GM21528 (cell line): ENCODE data around the gene AUTS2.
"Not testable (repeated sequence)": the region's sequence is repeated elsewhere in the genome, so short reads cannot be mapped to it uniquely, and the experiment has no call there.

ENCODE experiments used
- ATAC-seq: cut with Tn5 transposase; IDR thresholded peaks from one replicate; pipeline ENCODE4 v1.9.1; 2021; ENCODE audit warnings: mild to moderate bottlenecking, moderate library complexity; ENCODE audit not compliant: unreplicated experiment, low FRiP score

AUTS2 gene

GRCh38 chr7:70640266-70640833 lies 1042.1 kb downstream of the AUTS2 start:
- no peak for ATAC-seq

- no peak for ATAC-seq
Observed at GRCh38 chr7:70641882-70642281, 1043.6 kb downstream of the AUTS2 start.

- ATAC-seq: no peak
Observed at GRCh38 chr7:70645279-70645678, 1047.0 kb downstream of the AUTS2 start.

- no peak for ATAC-seq
Observed at GRCh38 chr7:70645876-70646351, 1047.6 kb downstream of the AUTS2 start.

DNA sequence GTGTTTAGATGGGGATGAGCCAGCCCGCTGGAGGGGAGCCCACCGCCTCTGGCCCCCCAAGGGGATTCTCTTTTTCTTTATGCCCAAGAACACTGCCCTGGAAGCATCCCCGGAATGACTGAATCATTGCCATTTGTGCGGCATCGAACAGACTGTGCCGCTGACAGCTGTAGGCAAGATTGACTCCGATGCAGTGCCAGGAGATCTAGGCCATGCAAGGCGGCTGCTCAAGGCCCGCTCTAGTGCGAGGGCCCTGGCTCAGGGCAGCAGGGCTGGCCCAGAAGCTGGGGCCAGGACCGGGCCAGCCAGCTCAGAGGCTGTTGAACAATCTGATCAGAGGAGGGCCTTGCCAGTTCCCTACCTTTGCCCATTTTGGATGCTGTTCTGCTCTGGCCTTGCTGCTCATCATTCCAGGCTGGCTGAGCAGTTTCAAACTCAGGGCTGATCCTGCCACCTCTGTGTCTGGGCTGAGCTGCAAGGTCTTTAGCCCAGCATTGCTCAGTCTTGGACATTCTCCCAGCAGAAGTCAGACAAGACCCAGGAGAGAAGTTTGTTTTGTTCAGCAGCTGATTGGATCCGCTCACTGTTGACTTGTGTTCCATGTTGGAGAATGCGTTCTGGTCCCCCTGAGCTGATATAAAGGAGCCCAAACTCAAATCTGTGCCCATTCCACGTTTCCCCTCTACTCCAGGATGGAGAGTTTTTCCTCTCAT lies 1048.4 kb downstream of the AUTS2 start:
- ATAC-seq: no peak

DNA sequence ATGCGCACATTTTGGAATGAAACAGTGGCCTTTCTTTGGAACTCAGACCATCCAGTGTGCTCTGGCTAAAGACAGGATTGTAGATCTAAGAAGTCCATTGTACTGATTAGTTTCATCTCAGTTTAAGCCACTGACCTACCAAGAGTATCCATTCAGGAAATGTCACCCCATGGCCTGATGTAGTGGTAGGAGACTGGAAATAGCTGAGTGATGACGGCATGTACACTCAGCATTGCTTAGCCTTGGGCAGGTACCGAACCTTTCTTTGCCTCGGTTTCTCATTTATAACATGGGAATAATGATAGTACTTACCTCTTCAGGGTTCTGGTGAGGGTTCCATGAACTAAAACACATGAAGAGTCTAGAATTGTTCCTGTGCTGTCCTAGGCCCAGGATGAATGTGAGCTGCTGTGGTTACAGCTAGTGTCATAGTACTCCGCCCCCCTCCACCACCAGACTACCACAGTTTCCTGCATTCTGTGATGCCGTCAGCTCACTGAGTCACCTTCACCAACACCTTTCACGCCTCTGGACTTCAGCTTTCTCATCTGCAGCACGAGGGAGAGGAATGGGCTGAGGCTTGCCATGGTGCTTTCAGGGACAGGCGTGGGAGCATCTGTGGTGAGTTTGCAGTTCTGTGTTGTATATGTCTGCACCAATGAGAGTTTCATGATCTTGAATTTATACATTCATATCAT lies 1049.7 kb downstream of the AUTS2 start:
- ATAC-seq: peak; percentile 86

GRCh38 chr7:70648499-70648861 lies 1050.2 kb downstream of the AUTS2 start:
- not testable (repeated sequence) for ATAC-seq

GRCh38 chr7:70649323-70649722 lies 1051.0 kb downstream of the AUTS2 start:
- no peak for ATAC-seq

DNA sequence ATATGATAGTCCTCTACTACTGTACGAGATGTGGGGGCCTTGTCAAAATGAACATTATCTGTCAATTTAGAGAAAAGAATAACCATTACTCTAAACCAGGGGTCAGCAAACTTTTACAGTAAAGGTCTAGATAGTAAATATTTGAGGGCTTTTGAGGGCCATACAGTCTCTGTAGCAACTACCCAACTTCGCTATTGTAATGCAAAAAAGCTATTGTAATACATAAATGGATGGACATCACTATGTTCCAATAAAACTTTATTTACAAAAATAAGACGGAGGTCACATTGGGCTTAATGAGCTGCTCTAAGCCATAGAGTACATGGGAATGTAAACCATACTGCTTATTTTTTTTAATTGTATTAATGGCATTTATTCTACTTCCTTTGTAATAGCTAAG lies 1055.9 kb downstream of the AUTS2 start:
- ATAC-seq: no peak

DNA sequence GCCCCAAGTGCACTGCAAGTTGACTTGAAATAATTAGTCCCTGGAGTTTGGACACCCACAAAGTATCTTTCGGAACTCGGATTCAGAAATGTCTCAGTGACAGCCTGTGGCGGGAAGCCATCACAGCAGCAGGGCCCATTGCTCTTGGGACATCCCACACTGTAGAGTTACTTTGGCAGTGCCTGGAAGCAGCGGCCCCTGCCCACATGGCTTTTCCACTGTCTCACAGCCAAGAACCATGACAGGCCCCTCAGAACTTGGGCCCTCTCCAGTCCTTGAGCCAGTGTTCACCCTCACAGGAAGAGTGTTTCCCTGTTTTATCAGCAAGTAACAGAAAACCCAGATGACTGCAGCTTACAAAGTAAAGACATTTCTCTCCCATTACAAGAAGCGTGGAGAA lies 1056.7 kb downstream of the AUTS2 start:
- no peak for ATAC-seq

- no peak for ATAC-seq
Observed at GRCh38 chr7:70655694-70656093, 1057.4 kb downstream of the AUTS2 start.

- no peak for ATAC-seq
Observed at GRCh38 chr7:70657571-70657970, 1059.3 kb downstream of the AUTS2 start.

DNA sequence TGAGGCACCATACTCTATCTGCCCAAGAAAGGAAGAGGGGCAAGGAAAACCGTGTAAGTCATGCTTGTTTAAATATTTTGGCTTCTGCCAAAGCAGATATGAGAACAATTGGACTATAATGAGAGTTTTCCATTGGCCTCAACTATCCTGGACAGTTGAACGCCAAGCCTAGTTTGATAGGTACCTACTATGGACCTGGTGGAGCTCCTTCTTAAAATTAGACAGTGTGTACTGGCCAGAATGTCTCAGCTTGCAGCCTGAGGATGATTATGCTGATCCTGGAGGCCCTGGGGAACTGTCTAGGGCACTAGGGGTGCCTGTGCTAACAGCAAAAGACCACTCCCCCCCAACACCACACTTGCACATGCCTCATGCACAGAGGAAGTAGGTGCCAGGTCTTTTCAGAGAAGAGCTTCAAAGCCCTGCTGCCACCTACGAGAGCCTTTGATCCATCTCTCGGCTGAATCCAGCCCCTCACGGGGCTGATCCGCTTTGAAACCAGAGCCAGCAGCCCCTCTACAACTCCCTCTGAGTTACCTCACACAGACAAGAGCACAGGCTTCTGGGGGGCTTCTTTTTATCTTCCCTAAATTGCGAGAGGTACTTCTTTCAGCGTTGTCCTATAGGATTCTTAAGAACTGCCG lies 1059.8 kb downstream of the AUTS2 start:
- no peak for ATAC-seq

- ATAC-seq: no peak
Observed at GRCh38 chr7:70659263-70659662, 1061.0 kb downstream of the AUTS2 start.

DNA sequence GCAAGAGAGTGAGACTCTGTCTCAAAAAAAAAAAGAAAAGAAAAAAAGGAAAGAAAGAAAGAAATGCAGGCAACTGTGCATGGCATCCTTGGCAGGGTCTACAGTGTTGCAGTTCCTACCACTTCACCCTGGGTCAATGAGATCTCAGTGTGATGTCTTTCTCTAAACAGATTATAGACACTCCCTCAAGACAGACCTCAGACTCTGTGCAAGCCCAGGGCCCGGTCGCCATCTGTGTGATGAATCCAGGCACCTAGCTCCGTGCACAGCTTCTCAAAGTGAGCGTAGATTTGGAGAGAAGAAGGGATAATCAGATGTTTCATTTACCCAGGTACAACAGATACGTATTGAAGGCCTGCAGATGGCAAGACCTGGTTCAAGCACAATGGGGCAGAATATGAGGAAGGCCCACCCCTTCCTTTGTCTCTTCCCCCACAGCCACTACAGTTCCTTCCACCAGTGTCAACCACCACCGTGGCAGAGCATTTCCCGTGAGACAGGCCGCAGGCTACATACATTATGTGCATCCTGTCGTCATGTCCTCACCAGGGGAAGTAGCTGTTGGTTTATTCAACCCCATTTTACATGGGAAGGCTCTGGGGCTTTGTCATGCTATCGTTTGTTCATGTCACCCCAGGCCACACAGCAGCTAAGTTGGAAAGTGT lies 1062.0 kb downstream of the AUTS2 start:
- ATAC-seq: no peak

DNA sequence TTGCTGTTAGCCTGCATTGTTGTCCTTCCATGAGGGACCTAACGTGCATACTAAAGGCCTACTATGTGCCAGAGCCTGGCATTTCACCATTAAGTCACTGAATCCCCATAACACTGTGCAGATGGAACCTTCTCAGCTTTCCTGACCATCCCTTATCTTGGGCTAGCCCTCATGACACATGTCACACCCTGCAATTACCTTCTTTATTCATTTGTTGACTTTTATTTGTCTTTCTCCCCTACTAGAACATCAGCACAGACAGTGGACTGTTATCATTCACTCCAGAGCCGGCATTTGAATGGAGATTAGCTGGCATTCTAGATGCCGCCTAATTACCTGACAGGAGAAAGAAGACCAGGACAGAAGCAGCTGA lies 1062.5 kb downstream of the AUTS2 start:
- no peak for ATAC-seq

DNA sequence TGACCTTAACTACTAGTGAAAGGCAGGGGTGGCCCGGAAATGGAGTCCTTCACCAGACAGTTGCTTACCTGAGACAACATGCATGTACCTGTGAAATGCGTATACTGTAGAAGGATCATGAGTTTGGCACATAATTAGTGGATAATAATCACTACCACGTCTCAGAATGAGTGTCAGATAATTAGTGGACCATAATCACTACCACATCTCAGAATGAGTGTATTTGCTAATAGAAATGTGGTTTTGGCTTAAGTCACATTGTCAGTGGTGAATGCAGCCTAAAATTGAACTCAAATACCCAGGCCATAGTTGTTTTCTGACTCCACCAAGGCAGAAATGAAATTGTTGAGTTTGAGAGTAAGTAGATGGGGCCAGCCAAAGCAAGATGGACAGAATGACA lies 1065.4 kb downstream of the AUTS2 start:
- no peak for ATAC-seq

DNA sequence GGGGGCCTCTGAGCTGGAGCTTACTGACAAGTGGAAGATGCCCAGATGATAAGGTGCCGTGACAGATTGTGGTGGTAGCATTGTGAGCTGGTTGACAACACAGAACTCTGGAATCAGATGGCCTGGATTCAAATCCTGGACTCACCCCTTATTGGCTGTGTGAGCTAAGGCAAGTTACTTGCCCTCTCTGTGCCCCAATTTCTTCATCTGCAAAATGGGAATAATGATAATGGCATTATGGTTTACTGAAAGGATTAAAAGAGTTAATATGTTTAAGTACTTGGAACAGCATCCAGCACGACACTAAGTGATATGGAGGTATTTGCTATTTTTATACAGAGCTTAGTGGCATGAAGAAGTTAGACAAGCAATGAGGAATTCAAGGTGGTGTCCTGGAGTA lies 1067.7 kb downstream of the AUTS2 start:
- ATAC-seq: no peak

GRCh38 chr7:70667406-70667805 lies 1069.1 kb downstream of the AUTS2 start:
- no peak for ATAC-seq

DNA sequence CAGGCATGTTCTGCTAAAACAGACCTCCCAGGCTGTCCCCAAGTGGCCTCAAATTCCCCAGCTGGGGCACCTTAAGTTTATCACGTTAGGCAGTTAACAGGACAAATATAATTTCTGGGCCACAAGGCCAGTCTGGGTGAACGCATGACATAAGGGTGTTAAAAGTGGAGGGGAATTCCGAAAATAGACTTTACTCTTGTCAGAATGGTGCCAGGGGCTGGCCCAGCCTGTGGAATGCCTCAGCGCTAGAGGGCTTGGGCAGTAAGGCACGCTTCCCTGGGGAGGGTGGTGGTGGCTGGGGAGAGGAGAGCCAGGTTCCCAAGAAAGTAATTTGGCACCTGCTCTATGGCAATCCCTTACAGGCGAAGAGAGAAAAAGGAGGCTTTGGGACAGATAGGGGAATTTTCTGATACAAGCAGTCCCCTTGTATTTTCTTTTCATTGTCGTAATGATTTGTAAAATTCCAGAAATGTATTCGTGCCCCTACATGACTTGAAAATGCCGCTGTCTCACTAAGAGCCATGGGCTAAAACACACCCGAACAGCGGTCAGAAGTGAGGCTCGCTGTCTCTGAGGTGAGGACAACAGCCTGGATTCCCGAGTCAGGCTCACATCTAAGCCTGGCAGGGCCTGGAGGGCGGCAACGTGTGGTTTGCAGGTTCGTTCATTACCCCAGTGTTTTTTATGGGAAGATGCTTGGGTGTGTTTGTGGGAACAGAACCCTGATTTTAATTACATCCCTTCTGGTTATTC lies 1070.5 kb downstream of the AUTS2 start:
- ATAC-seq: no peak
